NT2/D1 (cell line): Measurements from ENCODE around the gene ATP10A.

ENCODE experiments used
- SUZ12 ChIP-seq: IDR thresholded peaks from 2 replicates; pipeline ENCODE4 v1.6.1; 2011; ENCODE audit not compliant: insufficient read length, insufficient read depth; ENCODE audit errors: extremely low read depth
- ZNF274 ChIP-seq: IDR thresholded peaks from 2 replicates; pipeline ENCODE4 v1.6.1; 2011; ENCODE audit warnings: mild to moderate bottlenecking, low read depth, low read length

DNA sequence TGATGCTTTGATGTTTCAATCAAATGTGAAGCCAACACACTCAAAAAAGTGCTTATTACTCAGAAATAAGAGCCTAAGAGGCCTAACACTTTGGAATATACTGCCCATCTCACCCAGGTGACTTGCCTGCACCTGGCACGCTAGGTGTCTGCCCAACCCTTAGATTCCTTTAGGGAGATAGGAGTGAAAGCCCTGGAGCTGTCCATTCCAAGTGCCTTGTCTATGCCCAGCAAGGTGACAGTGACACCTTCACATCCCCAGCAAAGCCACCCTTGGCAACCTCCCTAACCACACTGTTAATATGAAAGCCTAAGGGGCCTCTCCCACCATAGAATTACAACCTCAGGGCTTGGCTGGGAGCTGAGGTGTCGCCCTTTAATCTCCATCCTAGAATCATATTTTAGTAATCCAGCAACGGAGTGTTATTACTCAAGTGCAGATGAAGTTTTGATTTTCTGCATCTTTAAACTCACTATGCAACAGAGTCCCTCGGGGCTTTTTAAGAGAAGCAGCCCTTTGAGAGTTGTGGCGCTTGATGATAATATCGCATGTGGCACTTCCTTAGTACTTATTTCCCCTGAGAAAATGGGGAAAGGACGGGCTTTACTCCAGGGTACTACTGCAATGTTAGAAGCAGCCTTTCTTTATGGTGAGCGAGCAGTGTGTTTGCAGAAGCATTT, 24.8 kb downstream of the ATP10A start:
- TF ChIP-seq SUZ12, result no peak
- TF ChIP-seq ZNF274, result no peak
